K562 (cell line): ENCODE data around the gene KRT81. TPM values are rescaled to one million over a fixed set of nuclear protein-coding genes. Genes with fewer than 3 reads are reported as not detected.

Experiments used
- ATAC-seq: fragments of 200-7000 bp; cut with Tn5 transposase; 3 replicates; pipeline ENCODE4 v1.9.1; 2020; ENCODE audit warnings: moderate library complexity
- BruUV-seq: library from RNA; stranded (reverse); fragments of 400-500 nt; replicated peaks from 2 replicates; lab custom pipeline; 2021; lab: Mats Ljungman, UMichigan
- CTCF ChIA-PET: fragments of 300-600 bp; formaldehyde crosslinking; extraction: SDS; loops from one replicate; lab custom pipeline; 2021; ENCODE audit warnings: low intra/inter-chr PET ratio; lab: Yijun Ruan, JAX
- POLR2A ChIA-PET: fragments of 300-600, 350-650 bp; sonication (Branson Sonifier 250); formaldehyde crosslinking; extraction: SDS; loops from one replicate; lab custom pipeline; 2021; ENCODE audit warnings: antibody characterized with exemption, inconsistent platforms; lab: Yijun Ruan, JAX
- DNase-seq, 4 experiments: peaks; one replicate each; pipeline versions ENCODE4 v3.0.0 to v3.0.0-alpha.2; 2011 to 2018; ENCODE audit warnings: low spot score in 3 of 4, mixed read lengths in 3 of 4; ENCODE audit errors: extremely low read depth in 1 of 4
- FAIRE-seq: peaks from 2 replicates; lab custom pipeline; 2011; peaks lifted over from hg19 to GRCh38; lab: Jason Lieb, UNC
- H2AFZ ChIP-seq: 2 replicates; pipeline ENCODE4 v1.6.0; 2011; ENCODE audit warnings: low read depth, low read length, control low read depth, inconsistent platforms
- H3K27ac ChIP-seq: fragments of 200-600 bp; 3 replicates; pipeline ENCODE4 v1.8.0; 2011; ENCODE audit warnings: low read depth, mild to moderate bottlenecking, control low read depth, inconsistent platforms, low read length, moderate library complexity, mixed read lengths; ENCODE audit errors: extremely low read depth
- H3K27me3 ChIP-seq, 2 experiments: fragments of 300-600 bp in 1 of 2; 2 replicates in 1 of 2; 3 replicates in 1 of 2; pipeline versions ENCODE4 v1.6.0 to v1.8.0; 2011; ENCODE audit warnings: inconsistent platforms in 2 of 2, low read length in 2 of 2, mild to moderate bottlenecking in 1 of 2, mixed read lengths in 1 of 2, moderate library complexity in 1 of 2; ENCODE audit not compliant: control insufficient read depth in 2 of 2, insufficient read depth in 2 of 2
- H3K36me3 ChIP-seq: fragments of 300-600 bp; 3 replicates; pipeline ENCODE4 v1.8.0; 2011; ENCODE audit warnings: mild to moderate bottlenecking, low read length, inconsistent platforms; ENCODE audit not compliant: control insufficient read depth, insufficient read depth
- H3K4me1 ChIP-seq, 2 experiments: fragments of 200-600 bp in 1 of 2; replicated peaks in 1 of 2; 2 replicates in 1 of 2; 3 replicates in 1 of 2; pipeline versions ENCODE4 v1.5.1 to v1.8.0; 2011; ENCODE audit warnings: inconsistent platforms in 2 of 2, low read length in 2 of 2, mild to moderate bottlenecking in 1 of 2, mixed read lengths in 1 of 2, moderate library complexity in 1 of 2; ENCODE audit not compliant: control insufficient read depth in 2 of 2, insufficient read depth in 2 of 2
- H3K4me2 ChIP-seq: 2 replicates; pipeline ENCODE4 v1.6.1; 2011; ENCODE audit warnings: low read length, control low read depth, inconsistent platforms, mixed read lengths; ENCODE audit not compliant: insufficient read depth
- H3K4me3 ChIP-seq: fragments of 200-600 bp; sonication (generic), shearing (Covaris generic); 2 replicates; pipeline ENCODE4 v1.5.1; 2016; ENCODE audit warnings: control low read depth, inconsistent platforms
- H3K79me2 ChIP-seq: fragments of 200-600 bp; 3 replicates; pipeline ENCODE4 v1.8.0; 2011; ENCODE audit warnings: low read length, inconsistent platforms; ENCODE audit not compliant: control insufficient read depth, insufficient read depth
- H3K9ac ChIP-seq, 2 experiments: 2 replicates each; pipeline versions ENCODE4 v1.6.0 to v1.6.1; 2011; ENCODE audit warnings: low read depth in 2 of 2, low read length in 2 of 2, control low read depth in 1 of 2, inconsistent platforms in 1 of 2, mild to moderate bottlenecking in 1 of 2, mixed read lengths in 1 of 2; ENCODE audit not compliant: insufficient read depth in 1 of 2
- H3K9me1 ChIP-seq: one replicate; pipeline ENCODE4 v1.6.0; 2011; ENCODE audit warnings: inconsistent platforms, mild to moderate bottlenecking, low read length, moderate library complexity; ENCODE audit not compliant: control insufficient read depth, insufficient read depth
- H3K9me3 ChIP-seq: replicated peaks from 2 replicates; pipeline ENCODE4 v1.5.1; 2011; ENCODE audit warnings: low read depth, low read length, inconsistent platforms; ENCODE audit not compliant: control insufficient read depth, insufficient read depth
- H4K20me1 ChIP-seq: replicated peaks from 2 replicates; pipeline ENCODE4 v1.6.1; 2011; ENCODE audit warnings: low read length, inconsistent platforms, mixed read lengths; ENCODE audit not compliant: control insufficient read depth, insufficient read depth
- CCAR2 ChIP-seq: fragments of 200-400 bp; formaldehyde crosslinking; IDR thresholded peaks from 2 replicates; pipeline ENCODE4 v1.6.1; 2017; ENCODE audit warnings: mild to moderate bottlenecking, low read depth, low read length
- KLF16 ChIP-seq: IDR thresholded peaks from 2 replicates; pipeline ENCODE4 v1.6.1; 2016; ENCODE audit warnings: antibody characterized with exemption
- MAFG ChIP-seq: fragments of 450-650 bp; conservative IDR thresholded peaks from 2 replicates; pipeline ENCODE4 v1.6.1; 2016; ENCODE audit warnings: missing genetic modification characterization, missing compliant biosample characterization
- PHF8 ChIP-seq: fragments of 200-600 bp; sonication (generic); IDR thresholded peaks from 2 replicates; pipeline ENCODE4 v1.6.1; 2012; ENCODE audit warnings: mixed run types, mild to moderate bottlenecking, inconsistent platforms, low read length, moderate library complexity, borderline replicate concordance
- POLR2B ChIP-seq: fragments of 450-650 bp; IDR thresholded peaks from 2 replicates; pipeline ENCODE4 v1.6.1; 2018; ENCODE audit warnings: low read depth; ENCODE audit not compliant: partially characterized antibody
- SREBF2 ChIP-seq: sonication (generic); formaldehyde crosslinking; IDR thresholded peaks from 2 replicates; pipeline ENCODE4 v1.4.0; 2020; ENCODE audit warnings: mild to moderate bottlenecking, missing genetic modification reagents
- TRIM28 ChIP-seq: fragments of 450-650 bp; IDR thresholded peaks from 2 replicates; pipeline ENCODE4 v1.6.1; 2017
- ZBTB7A ChIP-seq: IDR thresholded peaks from 2 replicates; pipeline ENCODE4 v1.6.1; 2011; ENCODE audit warnings: low read depth, mild to moderate bottlenecking, low read length, moderate library complexity, borderline replicate concordance; ENCODE audit not compliant: control insufficient read depth
- ZFX ChIP-seq: sonication (generic); formaldehyde crosslinking; IDR thresholded peaks from 2 replicates; pipeline ENCODE4 v1.8.0; 2022; ENCODE audit warnings: mild to moderate bottlenecking, missing genetic modification reagents, moderate library complexity
- ZKSCAN3 ChIP-seq: fragments of 250-450 bp; sonication (Bioruptor Pico); IDR thresholded peaks from 2 replicates; pipeline ENCODE4 v1.4.0; 2020
- ZNF589 ChIP-seq: fragments of 200-800 bp; sonication (Bioruptor generic); IDR thresholded peaks from 2 replicates; pipeline ENCODE4 v1.6.1; 2016; ENCODE audit warnings: low read depth, missing genetic modification characterization, missing compliant biosample characterization
- WGBS: fragments of 100-300 bp; shearing (Covaris generic); methylation state at CpG from one replicate; pipeline ENCODE4 v1.1.6; 2016; ENCODE audit warnings: low coverage, mixed read lengths; ENCODE audit not compliant: insufficient coverage; ENCODE audit errors: missing lambda C conversion rate; 5-methylcytosine and 5-hydroxymethylcytosine counted together
- in situ Hi-C: fragments of 300-500 bp; cut with MboI; formaldehyde crosslinking; loops from 4 replicates; pipeline ENCODE4 v1.15.0; 2018; ENCODE audit warnings: inconsistent platforms, mixed read lengths
- intact Hi-C: fragments of 100-400 bp; cut with micrococcal nuclease; formaldehyde crosslinking; loops from 2 replicates; pipeline ENCODE4 v1.14.2; 2022
- polyA plus RNA-seq, 8 experiments: library from polyadenylated mRNA; depleted of rRNA in 4 of 8; stranded (reverse) in 5 of 8; unstranded in 3 of 8; fragments of >200 nt; fragmentation: Nextera tagmentation in 2 of 8; fragmentation: Illumina TruSeq in 1 of 8; extraction: Ambion mirVana in 2 of 8; extraction: Trizol in 1 of 8; gene quantifications; 2 replicates each; pipeline versions ENCODE4 v1.2.1 to v1.2.3, GENCODE V29; 2011 to 2014; ENCODE audit warnings: inconsistent platforms in 1 of 8, missing spikeins in 1 of 8
- total RNA-seq, 7 experiments: library from RNA; depleted of rRNA in 6 of 7; stranded (reverse); fragments of >200 nt in 6 of 7; fragmentation: Illumina TruSeq in 2 of 7; extraction: Trizol in 2 of 7; gene quantifications; 2 replicates each; pipeline versions ENCODE4 v1.2.1 to v1.2.3, GENCODE V29; 2011 to 2021; ENCODE audit warnings: low replicate concordance in 1 of 7
- TF ChIP-seq, protein P1 (sequence below): fragments of 250-450 bp; sonication (Bioruptor Pico); IDR thresholded peaks from 2 replicates; pipeline ENCODE4 v1.8.0; 2022; ENCODE audit warnings: inconsistent platforms
- TF ChIP-seq, protein P2 (sequence below): fragments of 450-650 bp; IDR thresholded peaks from 2 replicates; pipeline ENCODE4 v1.6.1; 2017; ENCODE audit warnings: antibody characterized with exemption

KRT81 gene
- total and polyA plus RNA-seq, 9 of the 15 experiments (the other 6 are each of a cell fraction or from before 2014, with no cell fraction given): 0.27 TPM; not detected in 8

GRCh38 chr12:52312086-52312485, 20.8 kb upstream of the KRT81 start:
- Histone ChIP-seq H3K9ac (no peak overlapping the region), H3K79me2 (no peaks in the 10 kb centered on the region), H2AFZ (no peak overlapping the region), H3K4me2 (no peak overlapping the region), H4K20me1 (no peaks in the 10 kb centered on the region; the same call in 1 of the 2 replicates), H3K36me3 (no peaks in the 10 kb centered on the region), H3K4me1 (peaks cover 0 to 8% of the 10 kb centered on the region in 2 experiments; a peak in 2 of 5 replicates), H3K9me1 (no peaks in the 10 kb centered on the region), H3K27me3 (peaks cover 10 to 54% of the 10 kb centered on the region in 2 experiments; a peak in 4 of 5 replicates), H3K4me3 (no peak overlapping the region), H3K27ac (no peak overlapping the region)
- DNase-seq: no peak
- ChIA-PET POLR2A (interaction anchor here (0.6 to 1.7 kb wide), 3 partner anchors 9 to 37 kb away, joined by 3 to 5 read pairs (median 4); partner anchors contain the start of gene KRT83), CTCF (no interaction called here)
- intact Hi-C loops: no loop called here
- 0% methylated on average over 4 of the region's 4 CpGs for WGBS
- in situ Hi-C loops: no loop called here
- no peak for ATAC-seq
- BruUV-seq: no TSS peak
- no peak for FAIRE-seq
- no peak for TF ChIP-seq SREBF2
- no peak for TF ChIP-seq ZFX (CRISPR knock-in tag)
- TF ChIP-seq POLR2B: no peak
- no peak for TF ChIP-seq ZBTB7A
- TF ChIP-seq, all 486 proteins: peak for 0
- H3K9me3 ChIP-seq: no peaks in the 10 kb centered on the region

- TF ChIP-seq KLF16 (no peak), ZNF589 (CRISPR knock-in tag) (no peak), ZKSCAN3 (CRISPR knock-in tag) (no peak), CCAR2 (no peak), PHF8 (no peak), MAFG (tag) (no peak), TRIM28 (no peak)
- TF ChIP-seq, protein P1, sequence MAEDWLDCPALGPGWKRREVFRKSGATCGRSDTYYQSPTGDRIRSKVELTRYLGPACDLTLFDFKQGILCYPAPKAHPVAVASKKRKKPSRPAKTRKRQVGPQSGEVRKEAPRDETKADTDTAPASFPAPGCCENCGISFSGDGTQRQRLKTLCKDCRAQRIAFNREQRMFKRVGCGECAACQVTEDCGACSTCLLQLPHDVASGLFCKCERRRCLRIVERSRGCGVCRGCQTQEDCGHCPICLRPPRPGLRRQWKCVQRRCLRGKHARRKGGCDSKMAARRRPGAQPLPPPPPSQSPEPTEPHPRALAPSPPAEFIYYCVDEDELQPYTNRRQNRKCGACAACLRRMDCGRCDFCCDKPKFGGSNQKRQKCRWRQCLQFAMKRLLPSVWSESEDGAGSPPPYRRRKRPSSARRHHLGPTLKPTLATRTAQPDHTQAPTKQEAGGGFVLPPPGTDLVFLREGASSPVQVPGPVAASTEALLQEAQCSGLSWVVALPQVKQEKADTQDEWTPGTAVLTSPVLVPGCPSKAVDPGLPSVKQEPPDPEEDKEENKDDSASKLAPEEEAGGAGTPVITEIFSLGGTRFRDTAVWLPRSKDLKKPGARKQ (CRISPR knock-in tag): no peak
- TF ChIP-seq, protein P2, sequence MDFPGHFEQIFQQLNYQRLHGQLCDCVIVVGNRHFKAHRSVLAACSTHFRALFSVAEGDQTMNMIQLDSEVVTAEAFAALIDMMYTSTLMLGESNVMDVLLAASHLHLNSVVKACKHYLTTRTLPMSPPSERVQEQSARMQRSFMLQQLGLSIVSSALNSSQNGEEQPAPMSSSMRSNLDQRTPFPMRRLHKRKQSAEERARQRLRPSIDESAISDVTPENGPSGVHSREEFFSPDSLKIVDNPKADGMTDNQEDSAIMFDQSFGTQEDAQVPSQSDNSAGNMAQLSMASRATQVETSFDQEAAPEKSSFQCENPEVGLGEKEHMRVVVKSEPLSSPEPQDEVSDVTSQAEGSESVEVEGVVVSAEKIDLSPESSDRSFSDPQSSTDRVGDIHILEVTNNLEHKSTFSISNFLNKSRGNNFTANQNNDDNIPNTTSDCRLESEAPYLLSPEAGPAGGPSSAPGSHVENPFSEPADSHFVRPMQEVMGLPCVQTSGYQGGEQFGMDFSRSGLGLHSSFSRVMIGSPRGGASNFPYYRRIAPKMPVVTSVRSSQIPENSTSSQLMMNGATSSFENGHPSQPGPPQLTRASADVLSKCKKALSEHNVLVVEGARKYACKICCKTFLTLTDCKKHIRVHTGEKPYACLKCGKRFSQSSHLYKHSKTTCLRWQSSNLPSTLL: no peak
- DNase-seq (no peak), ATAC-seq (no peak), FAIRE-seq (no peak)
- no peak overlapping the region for H3K4me3 ChIP-seq
- no peak overlapping the region for H3K9ac ChIP-seq
- H3K9me1 ChIP-seq: no peaks in the 10 kb centered on the region
- BruUV-seq: no TSS peak
- POLR2A ChIA-PET: interaction anchor here (0.6 to 1.7 kb wide), 4 partner anchors 10 to 538 kb away, joined by 3 to 5 read pairs (median 4); partner anchors contain the start of genes KRT78 and KRT83
- H3K9me3 ChIP-seq: no peaks in the 10 kb centered on the region
- H4K20me1 ChIP-seq: no peaks in the 10 kb centered on the region; the same call in 1 of the 2 replicates
- intact Hi-C loops: no loop called here
- no peaks in the 10 kb centered on the region for H3K79me2 ChIP-seq
- no peak overlapping the region for H3K27ac ChIP-seq
- H2AFZ ChIP-seq: no peak overlapping the region
- WGBS: 0% methylated on average over 3 of the region's 3 CpGs
- CTCF ChIA-PET: no interaction called here
- no peaks in the 10 kb centered on the region for H3K36me3 ChIP-seq
- H3K4me1 ChIP-seq: peaks cover 0 to 8% of the 10 kb centered on the region in 2 experiments; a peak in 2 of 5 replicates
- in situ Hi-C loops: no loop called here
- no peak overlapping the region for H3K4me2 ChIP-seq
- H3K27me3 ChIP-seq: peaks cover 13 to 49% of the 10 kb centered on the region in 2 experiments; a peak in 4 of 5 replicates
Observed at GRCh38 chr12:52311285-52311648, 19.9 kb upstream of the KRT81 start.
